ENCODE data around the gene LMBR1.

DNA sequence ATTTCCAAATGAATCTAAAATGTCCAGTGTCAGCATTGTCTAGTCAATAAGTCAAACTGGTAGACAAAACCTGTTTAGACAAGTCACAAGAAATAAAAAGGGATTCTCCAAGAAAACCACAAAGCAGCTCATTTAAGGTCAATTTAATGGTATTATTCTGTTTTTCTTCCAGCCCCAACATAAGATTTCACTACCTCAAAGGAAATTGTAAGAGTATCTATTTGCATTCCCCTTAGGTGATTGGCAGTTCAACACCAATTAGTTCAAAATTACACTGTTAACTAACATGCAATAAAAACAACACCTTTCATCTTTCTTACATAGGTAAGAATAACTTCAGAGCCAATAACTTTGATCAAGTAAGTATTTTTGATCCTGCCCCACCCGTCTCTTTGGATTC, 146.1 kb downstream of the LMBR1 start:
- no peak for TF ChIP-seq PCBP1 (IDR thresholded peaks at IDR 0.05; ENCODE audit: borderline replicate concordance, low read depth, low read length)
- no peak for TF ChIP-seq E2F5 (CRISPR knock-in tag; conservative IDR thresholded peaks at IDR 0.05)
- TF ChIP-seq MAZ (IDR thresholded peaks at IDR 0.05; ENCODE audit: borderline replicate concordance, low read depth, low read length): no peak
- no peak for TF ChIP-seq MAZ (CRISPR knock-in tag; IDR thresholded peaks at IDR 0.05; ENCODE audit: low read depth)
- no peak for TF ChIP-seq ZBTB4 (CRISPR knock-in tag; IDR thresholded peaks at IDR 0.05; ENCODE audit: borderline replicate concordance)
- no peak for TF ChIP-seq NFIC (IDR thresholded peaks at IDR 0.05; ENCODE audit: low read length)
- TF ChIP-seq JUN (CRISPR knock-in tag; IDR thresholded peaks at IDR 0.05): no peak
- no peak for TF ChIP-seq SKIL (CRISPR knock-in tag; IDR thresholded peaks at IDR 0.05; ENCODE audit: borderline replicate concordance)
- TF ChIP-seq CTCF (CRISPR knock-in tag; IDR thresholded peaks at IDR 0.05): no peak
- TF ChIP-seq, protein P1, sequence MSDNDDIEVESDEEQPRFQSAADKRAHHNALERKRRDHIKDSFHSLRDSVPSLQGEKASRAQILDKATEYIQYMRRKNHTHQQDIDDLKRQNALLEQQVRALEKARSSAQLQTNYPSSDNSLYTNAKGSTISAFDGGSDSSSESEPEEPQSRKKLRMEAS (IDR thresholded peaks at IDR 0.05): no peak
- no peak for TF ChIP-seq RCOR2 (CRISPR knock-in tag; IDR thresholded peaks at IDR 0.05)

All from HepG2 (cell line).